Activated CD8-positive, alpha-beta memory T cell treated with anti-CD3 and anti-CD28 coated beads for 4 hours (primary cell): Measurements from ENCODE around the gene DHX58.
A peak's percentile ranks its signal among the peaks of the same experiment; 100 is the strongest.

Experiments used
- DNase-seq, 2 donors: peaks; one replicate each; pipeline ENCODE4 v3.0.0-alpha.2; 2020; ENCODE audit warnings: low read depth in 2 of 2

The DHX58 gene

GRCh38 chr17:42110301-42111264, 1.9 kb downstream of the DHX58 start:
- no peak for DNase-seq

DNA sequence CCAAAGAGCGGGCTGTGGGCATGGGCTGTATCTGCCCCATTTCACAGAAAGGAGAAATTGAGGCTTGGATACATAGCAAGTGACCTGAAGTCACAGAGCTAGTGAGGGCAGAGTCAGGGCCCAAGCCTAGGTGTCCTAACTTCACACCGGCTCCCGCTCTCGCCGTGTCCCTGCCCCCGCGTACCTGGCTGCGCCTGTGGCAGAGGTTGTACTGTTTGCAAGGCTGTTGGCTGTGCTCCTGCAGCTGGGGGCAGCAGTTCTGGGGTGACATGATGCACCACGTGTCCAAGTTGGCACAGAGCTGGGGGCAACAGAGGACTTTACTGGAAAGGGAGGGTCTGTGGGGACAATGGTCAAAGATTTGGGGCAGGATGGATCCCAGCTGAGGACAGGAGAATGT, 3.4 kb downstream of the DHX58 start:
- no peak for DNase-seq

GRCh38 chr17:42107597-42108576, 4.6 kb downstream of the DHX58 start:
- DNase-seq = peak; percentile 71 to 88

GRCh38 chr17:42107124-42107523, 5.4 kb downstream of the DHX58 start:
- DNase-seq = no peak

DNA sequence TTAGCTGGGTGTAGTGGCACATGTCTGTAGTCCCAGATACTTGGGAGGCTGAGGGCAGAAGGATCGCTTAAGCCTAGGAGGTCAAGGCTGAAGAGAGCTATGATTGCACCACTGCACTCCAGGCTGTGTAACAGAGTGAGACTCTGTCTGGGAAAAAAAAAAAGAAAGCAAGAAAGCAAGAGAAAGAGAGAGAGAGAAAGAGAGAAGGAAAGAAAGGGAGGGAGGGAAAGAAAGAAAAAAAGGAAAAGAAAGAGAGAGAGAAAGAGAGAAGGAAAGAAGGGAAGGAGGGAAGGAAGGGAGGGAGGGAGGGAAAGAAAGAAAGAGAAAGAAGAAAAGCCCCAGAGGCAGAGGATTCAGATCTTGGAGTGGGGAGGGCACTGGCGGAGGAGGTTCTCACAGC, 6.5 kb downstream of the DHX58 start:
- DNase-seq = no peak

DNA sequence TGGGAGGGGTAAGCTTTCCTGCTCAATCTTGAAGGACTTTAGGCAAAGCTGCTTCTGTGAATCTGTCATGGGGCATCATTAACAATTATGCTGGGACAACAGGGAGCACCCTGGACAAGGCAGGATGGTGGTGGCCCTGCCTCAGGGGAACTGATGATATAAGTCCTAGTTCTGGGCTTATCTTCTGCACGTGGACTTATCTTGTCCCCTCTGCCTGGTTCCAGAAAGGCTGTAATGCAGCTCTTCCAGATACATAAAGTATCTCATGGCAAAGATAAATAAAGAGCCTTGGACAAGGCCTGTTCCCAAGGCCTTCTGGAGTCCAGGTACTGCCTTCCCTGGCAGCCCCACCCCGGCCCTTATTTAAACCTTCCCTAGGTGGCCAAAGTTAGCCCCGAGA, 8.2 kb downstream of the DHX58 start:
- DNase-seq = no peak

DNA sequence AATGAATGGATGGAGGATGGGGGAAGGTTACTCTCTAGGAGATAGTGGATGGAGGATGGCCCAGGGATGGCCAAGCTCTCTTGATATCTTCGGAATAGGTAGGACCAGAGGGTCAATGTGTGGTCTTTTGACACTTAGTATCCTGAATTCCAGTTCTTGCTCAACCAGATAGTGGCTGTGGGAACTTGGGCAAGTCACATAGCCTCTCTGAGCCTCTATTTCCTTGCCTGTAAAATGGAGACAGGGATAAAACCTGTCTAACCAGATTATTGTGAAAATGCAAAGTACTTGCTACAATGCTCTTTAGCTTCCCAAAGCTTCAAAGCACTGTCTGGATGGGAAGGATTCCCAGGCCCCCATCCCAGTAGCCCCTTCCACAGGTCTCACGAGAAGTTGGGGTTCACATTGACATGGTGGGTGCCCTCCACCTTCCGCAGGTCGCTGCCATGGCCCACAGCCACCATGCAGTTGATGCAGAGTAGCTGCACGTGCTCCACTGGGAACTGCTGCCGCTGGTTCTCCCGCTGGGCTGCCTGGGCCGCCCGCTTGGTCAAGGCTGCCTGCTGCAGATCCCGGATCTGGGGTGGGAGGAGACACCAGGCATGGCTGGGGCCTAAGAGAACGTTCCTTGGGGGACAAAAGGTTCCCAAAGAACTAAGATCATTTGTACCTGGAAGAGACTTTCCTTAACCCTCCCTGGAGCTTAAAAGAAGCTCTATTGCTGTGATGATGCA, 9.1 kb downstream of the DHX58 start:
- DNase-seq = no peak

- peak in 1 of 2 donors; percentile 40 for DNase-seq
These were observed 10.8 kb downstream of the DHX58 start for GRCh38 chr17:42101513-42102292.

GRCh38 chr17:42098730-42099399, 13.6 kb downstream of the DHX58 start:
- no peak for DNase-seq

DNA sequence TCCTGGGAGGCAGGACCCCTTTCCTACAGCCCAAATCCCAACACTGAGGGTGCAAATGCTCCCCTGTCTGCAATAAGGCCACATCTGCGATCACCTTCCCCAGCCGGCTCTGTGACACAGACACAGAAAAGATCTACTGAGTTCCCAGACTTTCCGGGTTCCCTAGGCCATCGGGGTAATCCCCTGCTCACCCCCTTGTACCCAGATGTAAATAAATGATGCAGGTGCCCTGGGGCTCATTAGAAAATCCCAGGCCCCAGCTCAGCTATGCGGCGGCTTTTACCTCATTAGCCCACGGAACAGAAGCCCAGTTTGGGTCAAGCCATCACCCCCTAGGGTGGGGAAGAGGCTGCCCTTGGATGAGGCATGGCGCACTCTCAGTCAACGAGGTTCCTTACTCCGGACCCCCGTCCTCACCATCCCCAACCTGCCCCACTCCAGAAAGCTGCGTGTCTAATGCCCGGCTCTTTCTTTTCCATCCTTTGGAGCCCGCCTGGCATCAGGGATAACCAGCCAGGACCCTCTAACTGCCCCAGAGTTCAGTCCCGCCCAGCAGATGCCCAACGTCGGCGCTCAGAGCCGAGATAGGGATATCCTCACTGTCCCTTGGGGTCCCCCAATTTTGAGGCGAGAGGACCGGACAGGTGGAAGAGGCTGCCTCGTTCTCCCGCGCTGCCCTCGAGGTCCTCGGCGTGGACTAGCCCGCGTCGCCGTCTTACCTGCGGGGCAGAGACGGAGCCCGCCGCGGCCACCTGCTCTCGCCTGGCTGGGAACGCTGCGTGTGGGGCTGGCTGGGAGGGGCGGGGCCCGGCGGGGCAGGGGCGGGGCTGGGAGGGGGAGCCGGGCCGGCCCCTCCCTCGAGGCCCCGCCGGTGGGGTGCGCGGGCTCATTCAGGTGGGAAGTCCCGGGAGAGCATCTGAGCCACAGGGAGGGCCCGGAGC, 14.6 kb downstream of the DHX58 start, which contains the start of gene ZNF385C:
Gene ZNF385C, minus strand, starts transcription at position 783 of the 941 bp plus-strand sequence. CDS start 35,417 bp downstream, outside the sequence.
- DNase-seq = peak in 1 of 2 donors; percentile 9

GRCh38 chr17:42096360-42097111, 16.0 kb downstream of the DHX58 start:
- DNase-seq = no peak

- no peak for DNase-seq
These were observed 18.0 kb downstream of the DHX58 start for GRCh38 chr17:42094375-42095069.

GRCh38 chr17:42092939-42093338, 19.6 kb downstream of the DHX58 start:
- DNase-seq = no peak

- no peak for DNase-seq
These were observed 21.3 kb downstream of the DHX58 start for GRCh38 chr17:42090964-42091790.

GRCh38 chr17:42088736-42089135, 23.8 kb downstream of the DHX58 start:
- no peak for DNase-seq
